ENCODE data around the gene ODC1. TPM values are rescaled to one million over a fixed set of nuclear protein-coding genes. Genes with fewer than 3 reads are reported as not detected.

ODC1 gene
- total RNA-seq, 1 experiment from 2014 or later = 46.6 TPM

Other genes with a start within 250 kb of the ODC1 start
- 10.5 to 12.4 TPM (median 11.8 TPM) in 3 replicates for gene HPCAL1, start 145.4 kb downstream of the ODC1 start, total RNA-seq (2021)
- 28.1 to 31.8 TPM (median 28.7 TPM) in 3 replicates for gene NOL10, start 241.6 kb upstream of the ODC1 start, total RNA-seq (2021)